ENCODE measurements around the gene METAP1D.

The METAP1D gene

GRCh38 chr2:172070936-172071335 lies 71.2 kb downstream of the METAP1D start:
- Histone ChIP-seq H3K27me3 (no peaks in the 10 kb centered on the region), H3K4me3 (ENCODE audit: low read depth in 1 of 2, low read length in 1 of 2) (no peak overlapping the region), H3K4me1 (ENCODE audit: control insufficient read depth in 1 of 2, insufficient read depth in 1 of 2, low read depth in 1 of 2, low read length in 1 of 2) (no peaks in the 10 kb centered on the region), H3K36me3 (no peaks in the 10 kb centered on the region), H3K27ac (no peak overlapping the region), H3K9me3 (no peaks in the 10 kb centered on the region)
- TF ChIP-seq, protein P1, sequence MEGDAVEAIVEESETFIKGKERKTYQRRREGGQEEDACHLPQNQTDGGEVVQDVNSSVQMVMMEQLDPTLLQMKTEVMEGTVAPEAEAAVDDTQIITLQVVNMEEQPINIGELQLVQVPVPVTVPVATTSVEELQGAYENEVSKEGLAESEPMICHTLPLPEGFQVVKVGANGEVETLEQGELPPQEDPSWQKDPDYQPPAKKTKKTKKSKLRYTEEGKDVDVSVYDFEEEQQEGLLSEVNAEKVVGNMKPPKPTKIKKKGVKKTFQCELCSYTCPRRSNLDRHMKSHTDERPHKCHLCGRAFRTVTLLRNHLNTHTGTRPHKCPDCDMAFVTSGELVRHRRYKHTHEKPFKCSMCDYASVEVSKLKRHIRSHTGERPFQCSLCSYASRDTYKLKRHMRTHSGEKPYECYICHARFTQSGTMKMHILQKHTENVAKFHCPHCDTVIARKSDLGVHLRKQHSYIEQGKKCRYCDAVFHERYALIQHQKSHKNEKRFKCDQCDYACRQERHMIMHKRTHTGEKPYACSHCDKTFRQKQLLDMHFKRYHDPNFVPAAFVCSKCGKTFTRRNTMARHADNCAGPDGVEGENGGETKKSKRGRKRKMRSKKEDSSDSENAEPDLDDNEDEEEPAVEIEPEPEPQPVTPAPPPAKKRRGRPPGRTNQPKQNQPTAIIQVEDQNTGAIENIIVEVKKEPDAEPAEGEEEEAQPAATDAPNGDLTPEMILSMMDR (IDR thresholded peaks at IDR 0.05) = no peak

- Histone ChIP-seq H3K4me3 (ENCODE audit: low read depth in 1 of 2, low read length in 1 of 2) (no peak overlapping the region), H3K27ac (no peak overlapping the region), H3K4me1 (ENCODE audit: control insufficient read depth in 1 of 2, insufficient read depth in 1 of 2, low read depth in 1 of 2, low read length in 1 of 2) (no peaks in the 10 kb centered on the region), H3K9me3 (no peaks in the 10 kb centered on the region), H3K27me3 (peaks cover 12% of the 10 kb centered on the region), H3K36me3 (no peaks in the 10 kb centered on the region)
- TF ChIP-seq, protein P1 (IDR thresholded peaks at IDR 0.05) = no peak
Measured at GRCh38 chr2:172072303-172072702, 72.5 kb downstream of the METAP1D start.

DNA sequence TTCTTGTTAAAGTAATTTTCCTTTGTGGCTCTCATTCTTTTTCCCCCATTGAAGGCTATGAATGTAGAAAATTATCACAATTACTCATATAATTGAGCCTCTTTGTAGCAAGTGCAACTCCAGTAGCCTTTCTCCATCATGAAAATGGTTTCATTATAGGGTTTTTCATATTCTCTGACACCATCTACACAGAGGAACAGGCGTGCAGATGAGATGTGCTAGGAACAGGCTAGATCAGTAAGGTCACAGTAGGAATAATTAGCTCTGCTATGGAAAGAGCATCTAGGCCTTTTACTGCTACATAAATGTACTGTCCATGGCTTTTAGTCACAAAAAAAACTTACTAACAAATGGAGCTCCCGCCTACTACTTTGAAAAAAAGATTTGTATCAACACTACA lies 73.0 kb downstream of the METAP1D start:
- Histone ChIP-seq H3K4me1 (ENCODE audit: control insufficient read depth in 1 of 2, insufficient read depth in 1 of 2, low read depth in 1 of 2, low read length in 1 of 2) (no peaks in the 10 kb centered on the region), H3K4me3 (ENCODE audit: low read depth in 1 of 2, low read length in 1 of 2) (no peak overlapping the region), H3K27me3 (peaks cover 16% of the 10 kb centered on the region), H3K36me3 (no peaks in the 10 kb centered on the region), H3K9me3 (no peaks in the 10 kb centered on the region), H3K27ac (no peak overlapping the region)
- TF ChIP-seq, protein P1 (IDR thresholded peaks at IDR 0.05) = no peak

GRCh38 chr2:172073518-172073917 lies 73.8 kb downstream of the METAP1D start:
- Histone ChIP-seq H3K4me3 (ENCODE audit: low read depth in 1 of 2, low read length in 1 of 2) (no peak overlapping the region), H3K36me3 (no peaks in the 10 kb centered on the region), H3K27ac (no peak overlapping the region), H3K9me3 (no peaks in the 10 kb centered on the region), H3K27me3 (peaks cover 24% of the 10 kb centered on the region), H3K4me1 (ENCODE audit: control insufficient read depth in 1 of 2, insufficient read depth in 1 of 2, low read depth in 1 of 2, low read length in 1 of 2) (no peaks in the 10 kb centered on the region)
- TF ChIP-seq, protein P1 (IDR thresholded peaks at IDR 0.05) = no peak

- Histone ChIP-seq H3K4me3 (ENCODE audit: low read depth in 1 of 2, low read length in 1 of 2) (no peak overlapping the region), H3K27ac (no peak overlapping the region), H3K36me3 (no peaks in the 10 kb centered on the region), H3K4me1 (ENCODE audit: control insufficient read depth in 1 of 2, insufficient read depth in 1 of 2, low read depth in 1 of 2, low read length in 1 of 2) (no peaks in the 10 kb centered on the region), H3K9me3 (no peaks in the 10 kb centered on the region), H3K27me3 (peaks cover 31% of the 10 kb centered on the region)
- TF ChIP-seq, protein P1 (IDR thresholded peaks at IDR 0.05) = no peak
Measured at GRCh38 chr2:172074254-172074653, 74.5 kb downstream of the METAP1D start.

DNA sequence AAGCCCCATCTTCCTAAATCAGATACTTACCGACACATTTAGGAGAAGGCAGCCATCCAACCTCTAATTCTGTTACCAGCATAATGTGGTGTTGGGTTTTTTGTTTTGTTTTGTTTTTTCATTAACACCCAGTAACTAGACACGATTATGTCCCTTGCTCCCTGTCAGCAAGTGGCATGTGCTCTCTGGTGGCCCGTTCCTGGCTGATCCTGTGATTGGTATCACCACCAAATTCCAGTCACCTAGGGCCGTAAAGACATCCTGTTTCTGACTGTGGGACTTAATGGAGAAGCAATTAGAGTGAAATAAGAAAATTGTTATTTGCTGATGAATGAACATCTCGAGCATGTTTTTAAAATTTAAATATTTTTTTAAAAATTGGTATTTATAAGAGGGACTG lies 79.7 kb downstream of the METAP1D start:
- H3K4me1 ChIP-seq (ENCODE audit: control insufficient read depth in 1 of 2, insufficient read depth in 1 of 2, low read depth in 1 of 2, low read length in 1 of 2) = peaks cover 36 to 41% of the 10 kb centered on the region in 2 experiments
- no peaks in the 10 kb centered on the region for H3K36me3 ChIP-seq

More for the DNA sequence above, 79.7 kb downstream of the METAP1D start:
- TF ChIP-seq, protein P1 (IDR thresholded peaks at IDR 0.05) = no peak
- Histone ChIP-seq H3K27ac (no peak overlapping the region), H3K9me3 (no peaks in the 10 kb centered on the region), H3K27me3 (peaks cover 83% of the 10 kb centered on the region), H3K4me3 (ENCODE audit: low read depth in 1 of 2, low read length in 1 of 2) (peak overlapping the region in 1 of 2 experiments; percentile 64)
